GM12878 (cell line): ENCODE measurements around the gene BPNT1.

Experiments
- CTCF ChIP-seq, 3 experiments: IDR thresholded peaks in 2 of 3; conservative IDR thresholded peaks in 1 of 3; 2 replicates each; pipeline ENCODE4 v1.5.1; 2011; ENCODE audit warnings: low read depth in 3 of 3, low read length in 3 of 3, mild to moderate bottlenecking in 3 of 3, control low read depth in 2 of 3, moderate library complexity in 2 of 3, inconsistent platforms in 1 of 3, mixed read lengths in 1 of 3; ENCODE audit not compliant: control insufficient read depth in 2 of 3, insufficient read depth in 1 of 3; ENCODE audit errors: extremely low read depth in 1 of 3
- ELK1 ChIP-seq: IDR thresholded peaks from 2 replicates; pipeline ENCODE4 v1.6.1; 2012; ENCODE audit warnings: low read depth, low read length, improper control_type of control experiment
- MAX ChIP-seq: IDR thresholded peaks from 2 replicates; pipeline ENCODE4 v1.6.1; 2012; ENCODE audit warnings: low read depth, low read length, improper control_type of control experiment
- NRF1 ChIP-seq: conservative IDR thresholded peaks from 2 replicates; pipeline ENCODE4 v1.6.1; 2011; ENCODE audit warnings: mild to moderate bottlenecking, low read depth, low read length, improper control_type of control experiment
- RFX5 ChIP-seq: IDR thresholded peaks from 2 replicates; pipeline ENCODE4 v1.6.1; 2011; ENCODE audit warnings: low read depth, low read length, improper control_type of control experiment
- SMAD5 ChIP-seq: IDR thresholded peaks from 2 replicates; pipeline ENCODE4 v1.6.1; 2016; ENCODE audit warnings: antibody characterized with exemption, low read depth
- ZSCAN29 ChIP-seq: fragments of 450-650 bp; IDR thresholded peaks from 2 replicates; pipeline ENCODE4 v1.6.1; 2017; ENCODE audit warnings: mild to moderate bottlenecking, moderate library complexity
- ZZZ3 ChIP-seq: IDR thresholded peaks from 2 replicates; pipeline ENCODE4 v1.6.1; 2011; ENCODE audit warnings: low read depth; ENCODE audit not compliant: control insufficient read depth, insufficient read length

GRCh38 chr1:220121791-220122530, 32.4 kb upstream of the BPNT1 start:
- TF ChIP-seq ZZZ3 (no peak), ELK1 (no peak), ZSCAN29 (no peak), SMAD5 (no peak), NRF1 (no peak), RFX5 (no peak), CTCF (IDR thresholded peaks at IDR 0.05 in 2 of 3, conservative IDR thresholded peaks at IDR 0.05 in 1 of 3; ENCODE audit: control insufficient read depth in 2 of 3, extremely low read depth in 1 of 3, insufficient read depth in 1 of 3, low read depth in 3 of 3, low read length in 3 of 3) (no peak), MAX (no peak)
